ENCODE results near the gene ODC1.

- no peak for TF ChIP-seq CTCF (optimal IDR thresholded peaks at IDR 0.05 in 1 of 3, IDR thresholded peaks at IDR 0.05 in 1 of 3, conservative IDR thresholded peaks at IDR 0.05 in 1 of 3; ENCODE audit: extremely low read depth in 1 of 3, insufficient read depth in 2 of 3, low read length in 3 of 3)
- TF ChIP-seq EZH2 (IDR thresholded peaks at IDR 0.05; ENCODE audit: low read length), result no peak
Measured at GRCh38 chr2:10404324-10405143, 43.6 kb downstream of the ODC1 start.
